Activated CD4-positive, CD25-positive, alpha-beta regulatory T cell treated with anti-CD3 and anti-CD28 coated beads, Interleukin-2, amount 50 U/mL, for 24 hours (primary cell): ENCODE results near the gene ERCC4.

Experiments
- ATAC-seq, 2 donors: fragments of 150-1000 bp; cut with Tn5 transposase; one replicate each; pipeline ENCODE4 v1.10.0; 2021; ENCODE audit warnings: mild to moderate bottlenecking in 1 of 2, moderate library complexity in 1 of 2

Gene ERCC4

GRCh38 chr16:13950821-13951547, 31.0 kb downstream of the ERCC4 start:
- ATAC-seq, result no peak

- ATAC-seq, result no peak
Measured at GRCh38 chr16:13951611-13952010, 31.7 kb downstream of the ERCC4 start.

GRCh38 chr16:13953501-13953900, 33.5 kb downstream of the ERCC4 start:
- ATAC-seq, result no peak

GRCh38 chr16:13956635-13957196, 36.8 kb downstream of the ERCC4 start:
- no peak for ATAC-seq

- peak; percentile 62 to 73 for ATAC-seq
Measured at GRCh38 chr16:13957197-13958078, 37.5 kb downstream of the ERCC4 start.

GRCh38 chr16:13958474-13958873, 38.5 kb downstream of the ERCC4 start:
- ATAC-seq, result no peak

- ATAC-seq, result no peak
Measured at GRCh38 chr16:13959626-13960025, 39.7 kb downstream of the ERCC4 start.

GRCh38 chr16:13961099-13961811, 41.3 kb downstream of the ERCC4 start:
- no peak for ATAC-seq

GRCh38 chr16:13962232-13962631, 42.3 kb downstream of the ERCC4 start:
- no peak for ATAC-seq

- ATAC-seq, result no peak
Measured at GRCh38 chr16:13968835-13969234, 48.9 kb downstream of the ERCC4 start.

- no peak for ATAC-seq
Measured at GRCh38 chr16:13969711-13970110, 49.8 kb downstream of the ERCC4 start.

- ATAC-seq, result no peak
Measured at GRCh38 chr16:13970708-13971422, 50.9 kb downstream of the ERCC4 start.

GRCh38 chr16:13973321-13974023, 53.5 kb downstream of the ERCC4 start:
- ATAC-seq, result no peak

- no peak for ATAC-seq
Measured at GRCh38 chr16:13977177-13977576, 57.2 kb downstream of the ERCC4 start.

- ATAC-seq, result no peak
Measured at GRCh38 chr16:13982451-13982850, 62.5 kb downstream of the ERCC4 start.

GRCh38 chr16:13983625-13984024, 63.7 kb downstream of the ERCC4 start:
- ATAC-seq, result no peak

- ATAC-seq, result no peak
Measured at GRCh38 chr16:13984794-13985193, 64.8 kb downstream of the ERCC4 start.

GRCh38 chr16:13988038-13988437, 68.1 kb downstream of the ERCC4 start:
- no peak for ATAC-seq

- ATAC-seq, result no peak
Measured at GRCh38 chr16:13992322-13992721, 72.4 kb downstream of the ERCC4 start.

GRCh38 chr16:13992976-13993375, 73.0 kb downstream of the ERCC4 start:
- ATAC-seq, result no peak

GRCh38 chr16:13994239-13995106, 74.5 kb downstream of the ERCC4 start:
- ATAC-seq, result no peak
